Measurements from ENCODE around the gene MMP7.

The MMP7 gene

DNA sequence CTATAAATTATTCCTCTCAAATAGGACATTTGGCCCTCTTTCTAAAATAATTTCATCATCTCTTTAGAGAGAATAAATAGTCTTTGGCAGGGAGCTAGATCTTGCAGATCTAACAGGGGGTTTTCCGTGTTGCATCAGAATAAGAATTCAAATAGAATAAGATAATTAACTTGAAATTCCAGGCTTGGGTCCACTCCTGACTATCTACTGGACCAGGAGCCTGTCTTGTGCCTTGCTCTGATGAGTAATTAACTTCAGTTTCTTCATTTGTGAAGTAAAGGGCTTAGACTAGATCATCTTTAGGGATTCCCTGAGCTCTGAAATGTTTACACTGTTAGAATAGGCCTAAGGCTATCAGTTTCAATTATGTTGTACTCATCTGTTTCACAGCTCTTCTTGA lies 54.5 kb downstream of the MMP7 start:
- Histone ChIP-seq H3K23ac (ENCODE audit: low read depth, low read length, poor library complexity) (no peak overlapping the region), H2AFZ (ENCODE audit: low read length) (peak overlapping the region; percentile 39), H3K4me2 (ENCODE audit: insufficient read depth, low read length, poor library complexity, severe bottlenecking) (no peak overlapping the region), H3K9ac (ENCODE audit: low read depth, low read length, poor library complexity) (no peak overlapping the region), H2BK5ac (ENCODE audit: low read length) (no peak overlapping the region), H3K27ac (replicated peaks; ENCODE audit: low read length) (no peak overlapping the region), H2AK5ac (ENCODE audit: low read depth, low read length) (no peak overlapping the region), H2BK12ac (ENCODE audit: low read length) (no peak overlapping the region), H4K91ac (ENCODE audit: low read depth, low read length, poor library complexity) (no peak overlapping the region), H3K14ac (ENCODE audit: low read length) (no peak overlapping the region), H3K18ac (ENCODE audit: low read length) (no peak overlapping the region), H3K4me1 (ENCODE audit: control insufficient read depth in 2 of 2, insufficient read depth in 1 of 2, low read depth in 1 of 2, low read length in 2 of 2) (peaks cover 0 to 4% of the 10 kb centered on the region in 2 donors), H3K79me1 (ENCODE audit: low read depth, low read length) (no peaks in the 10 kb centered on the region), H3K4me3 (ENCODE audit: low read length in 2 of 2) (no peak overlapping the region), H2BK120ac (ENCODE audit: low read depth, low read length) (no peak overlapping the region), H3K9me3 (replicated peaks in 1 of 2; ENCODE audit: control insufficient read depth in 2 of 2, insufficient read depth in 1 of 2, low read depth in 1 of 2, low read length in 2 of 2) (no peaks in the 10 kb centered on the region), H3K36me3 (replicated peaks in 1 of 2; ENCODE audit: control insufficient read depth in 2 of 2, insufficient read depth in 2 of 2, low read length in 2 of 2) (no peaks in the 10 kb centered on the region), H2BK15ac (ENCODE audit: low read length) (no peak overlapping the region), H3K4ac (ENCODE audit: low read length) (no peak overlapping the region), H3K27me3 (ENCODE audit: control insufficient read depth in 3 of 3, insufficient read depth in 3 of 3, low read depth in 1 of 3, low read length in 3 of 3) (peaks cover 0 to 7% (median 0%) of the 10 kb centered on the region in 3 experiments), H4K8ac (ENCODE audit: low read depth, low read length) (no peak overlapping the region)
- no peak for DNase-seq (ENCODE audit: low spot score)
- no CpG with 5 or more reads among the region's 1 CpG for WGBS, 2 donors (ENCODE audit: extremely low coverage in 2 of 2, insufficient read length in 2 of 2, insufficient replicate concordance in 1 of 2)

GRCh38 chr11:102473543-102473942 lies 57.0 kb downstream of the MMP7 start:
- Histone ChIP-seq H3K4me1 (ENCODE audit: control insufficient read depth in 2 of 2, insufficient read depth in 1 of 2, low read depth in 1 of 2, low read length in 2 of 2) (peaks cover 0 to 4% of the 10 kb centered on the region in 2 donors), H2BK12ac (ENCODE audit: low read length) (no peak overlapping the region), H2AK5ac (ENCODE audit: low read depth, low read length) (no peak overlapping the region), H3K4me3 (ENCODE audit: low read length in 2 of 2) (no peak overlapping the region), H2BK120ac (ENCODE audit: low read depth, low read length) (no peak overlapping the region), H3K36me3 (replicated peaks in 1 of 2; ENCODE audit: control insufficient read depth in 2 of 2, insufficient read depth in 2 of 2, low read length in 2 of 2) (no peaks in the 10 kb centered on the region), H3K27me3 (ENCODE audit: control insufficient read depth in 3 of 3, insufficient read depth in 3 of 3, low read depth in 1 of 3, low read length in 3 of 3) (peaks cover 0 to 10% (median 0%) of the 10 kb centered on the region in 3 experiments), H3K4me2 (ENCODE audit: insufficient read depth, low read length, poor library complexity, severe bottlenecking) (no peak overlapping the region), H3K9ac (ENCODE audit: low read depth, low read length, poor library complexity) (no peak overlapping the region), H4K8ac (ENCODE audit: low read depth, low read length) (no peak overlapping the region), H2BK15ac (ENCODE audit: low read length) (no peak overlapping the region), H3K23ac (ENCODE audit: low read depth, low read length, poor library complexity) (no peak overlapping the region), H3K18ac (ENCODE audit: low read length) (no peak overlapping the region), H3K14ac (ENCODE audit: low read length) (no peak overlapping the region), H4K91ac (ENCODE audit: low read depth, low read length, poor library complexity) (no peak overlapping the region), H3K27ac (replicated peaks; ENCODE audit: low read length) (no peak overlapping the region), H3K79me1 (ENCODE audit: low read depth, low read length) (no peaks in the 10 kb centered on the region), H2BK5ac (ENCODE audit: low read length) (no peak overlapping the region), H3K4ac (ENCODE audit: low read length) (no peak overlapping the region), H2AFZ (ENCODE audit: low read length) (no peak overlapping the region), H3K9me3 (replicated peaks in 1 of 2; ENCODE audit: control insufficient read depth in 2 of 2, insufficient read depth in 1 of 2, low read depth in 1 of 2, low read length in 2 of 2) (no peaks in the 10 kb centered on the region)
- WGBS, 2 donors (ENCODE audit: extremely low coverage in 2 of 2, insufficient read length in 2 of 2, insufficient replicate concordance in 1 of 2) = no CpG with 5 or more reads among the region's 5 CpGs
- no peak for DNase-seq (ENCODE audit: low spot score)

GRCh38 chr11:102472127-102472526 lies 58.4 kb downstream of the MMP7 start:
- no peak overlapping the region for H3K27ac ChIP-seq (replicated peaks; ENCODE audit: low read length)
- H2BK15ac ChIP-seq (ENCODE audit: low read length) = no peak overlapping the region
- H2BK12ac ChIP-seq (ENCODE audit: low read length) = no peak overlapping the region
- H3K4me3 ChIP-seq (ENCODE audit: low read length in 2 of 2) = no peak overlapping the region
- no peak overlapping the region for H3K14ac ChIP-seq (ENCODE audit: low read length)
- peaks cover 0 to 4% of the 10 kb centered on the region in 2 donors for H3K4me1 ChIP-seq (ENCODE audit: control insufficient read depth in 2 of 2, insufficient read depth in 1 of 2, low read depth in 1 of 2, low read length in 2 of 2)
- H3K4ac ChIP-seq (ENCODE audit: low read length) = no peak overlapping the region
- DNase-seq (ENCODE audit: low spot score) = no peak
- H3K79me1 ChIP-seq (ENCODE audit: low read depth, low read length) = no peaks in the 10 kb centered on the region
- H2BK120ac ChIP-seq (ENCODE audit: low read depth, low read length) = no peak overlapping the region
- no peak overlapping the region for H4K8ac ChIP-seq (ENCODE audit: low read depth, low read length)
- H2BK5ac ChIP-seq (ENCODE audit: low read length) = no peak overlapping the region
- H3K36me3 ChIP-seq (replicated peaks in 1 of 2; ENCODE audit: control insufficient read depth in 2 of 2, insufficient read depth in 2 of 2, low read length in 2 of 2) = no peaks in the 10 kb centered on the region
- no CpG with 5 or more reads among the region's 4 CpGs for WGBS, 2 donors (ENCODE audit: extremely low coverage in 2 of 2, insufficient read length in 2 of 2, insufficient replicate concordance in 1 of 2)
- no peak overlapping the region for H3K9ac ChIP-seq (ENCODE audit: low read depth, low read length, poor library complexity)
- H4K91ac ChIP-seq (ENCODE audit: low read depth, low read length, poor library complexity) = no peak overlapping the region
- H2AFZ ChIP-seq (ENCODE audit: low read length) = no peak overlapping the region
- H2AK5ac ChIP-seq (ENCODE audit: low read depth, low read length) = no peak overlapping the region
- H3K18ac ChIP-seq (ENCODE audit: low read length) = no peak overlapping the region
- H3K9me3 ChIP-seq (replicated peaks in 1 of 2; ENCODE audit: control insufficient read depth in 2 of 2, insufficient read depth in 1 of 2, low read depth in 1 of 2, low read length in 2 of 2) = no peaks in the 10 kb centered on the region
- H3K23ac ChIP-seq (ENCODE audit: low read depth, low read length, poor library complexity) = no peak overlapping the region
- H3K27me3 ChIP-seq (ENCODE audit: control insufficient read depth in 3 of 3, insufficient read depth in 3 of 3, low read depth in 1 of 3, low read length in 3 of 3) = peaks cover 0 to 10% (median 0%) of the 10 kb centered on the region in 3 experiments
- H3K4me2 ChIP-seq (ENCODE audit: insufficient read depth, low read length, poor library complexity, severe bottlenecking) = no peak overlapping the region

DNA sequence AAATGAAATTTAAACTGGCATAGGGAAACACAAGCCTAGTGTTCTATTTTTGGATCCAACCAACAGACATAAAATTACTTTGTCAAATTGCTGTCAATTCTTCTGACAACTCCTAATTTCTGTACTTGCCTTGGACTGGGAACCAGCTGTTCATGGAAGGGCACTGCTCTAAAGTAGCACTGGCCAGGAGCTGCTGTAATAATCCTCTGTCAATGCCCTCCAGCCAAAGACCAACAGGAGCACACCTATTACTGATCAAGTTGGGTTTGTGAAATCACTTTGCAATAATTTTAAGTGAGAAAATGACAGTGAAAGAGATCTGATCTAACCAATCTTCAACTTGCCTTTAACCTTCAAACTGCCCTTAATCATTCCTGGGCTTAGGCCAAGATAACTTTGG lies 59.1 kb downstream of the MMP7 start:
- Histone ChIP-seq H4K8ac (ENCODE audit: low read depth, low read length) (no peak overlapping the region), H3K23ac (ENCODE audit: low read depth, low read length, poor library complexity) (no peak overlapping the region), H2AK5ac (ENCODE audit: low read depth, low read length) (no peak overlapping the region), H2BK120ac (ENCODE audit: low read depth, low read length) (no peak overlapping the region), H3K4me1 (ENCODE audit: control insufficient read depth in 2 of 2, insufficient read depth in 1 of 2, low read depth in 1 of 2, low read length in 2 of 2) (peaks cover 0 to 1% of the 10 kb centered on the region in 2 donors), H3K4me2 (ENCODE audit: insufficient read depth, low read length, poor library complexity, severe bottlenecking) (no peak overlapping the region), H2BK15ac (ENCODE audit: low read length) (no peak overlapping the region), H3K9me3 (replicated peaks in 1 of 2; ENCODE audit: control insufficient read depth in 2 of 2, insufficient read depth in 1 of 2, low read depth in 1 of 2, low read length in 2 of 2) (no peaks in the 10 kb centered on the region), H3K36me3 (replicated peaks in 1 of 2; ENCODE audit: control insufficient read depth in 2 of 2, insufficient read depth in 2 of 2, low read length in 2 of 2) (no peaks in the 10 kb centered on the region), H2BK5ac (ENCODE audit: low read length) (no peak overlapping the region), H3K18ac (ENCODE audit: low read length) (no peak overlapping the region), H3K14ac (ENCODE audit: low read length) (no peak overlapping the region), H3K9ac (ENCODE audit: low read depth, low read length, poor library complexity) (no peak overlapping the region), H2AFZ (ENCODE audit: low read length) (no peak overlapping the region), H3K4me3 (ENCODE audit: low read length in 2 of 2) (no peak overlapping the region), H2BK12ac (ENCODE audit: low read length) (no peak overlapping the region), H4K91ac (ENCODE audit: low read depth, low read length, poor library complexity) (no peak overlapping the region), H3K4ac (ENCODE audit: low read length) (no peak overlapping the region), H3K27ac (replicated peaks; ENCODE audit: low read length) (no peak overlapping the region), H3K27me3 (ENCODE audit: control insufficient read depth in 3 of 3, insufficient read depth in 3 of 3, low read depth in 1 of 3, low read length in 3 of 3) (peaks cover 0 to 10% (median 0%) of the 10 kb centered on the region in 3 experiments), H3K79me1 (ENCODE audit: low read depth, low read length) (no peaks in the 10 kb centered on the region)
- DNase-seq (ENCODE audit: low spot score) = no peak

All from neuronal stem cell (in vitro differentiated cells).